HepG2 (cell line): ENCODE data around the gene ASIC3. TPM values are rescaled to one million over a fixed set of nuclear protein-coding genes. Genes with fewer than 3 reads are reported as not detected.

Source experiments
- HES4 ChIP-seq: sonication (generic); formaldehyde crosslinking; IDR thresholded peaks from 2 replicates; pipeline ENCODE4 v1.9.0; 2021; ENCODE audit warnings: mild to moderate bottlenecking, missing genetic modification reagents, borderline replicate concordance
- NCOR1 ChIP-seq: fragments of 200-600 bp; sonication (generic); IDR thresholded peaks from 2 replicates; pipeline ENCODE4 v1.7.0; 2017; ENCODE audit warnings: antibody characterized with exemption, low read length, borderline replicate concordance
- SALL2 ChIP-seq: sonication (generic); formaldehyde crosslinking; IDR thresholded peaks from 2 replicates; pipeline ENCODE4 v1.8.1; 2023; ENCODE audit warnings: mild to moderate bottlenecking, missing genetic modification reagents, inconsistent platforms
- ZC3H4 ChIP-seq: sonication (generic); formaldehyde crosslinking; IDR thresholded peaks from 2 replicates; pipeline ENCODE4 v1.4.0; 2020; ENCODE audit warnings: missing genetic modification reagents, borderline replicate concordance
- ZNF234 ChIP-seq: sonication (generic); formaldehyde crosslinking; conservative IDR thresholded peaks from 2 replicates; pipeline ENCODE4 v1.5.1; 2020; ENCODE audit warnings: mild to moderate bottlenecking, missing genetic modification reagents
- ZNF256 ChIP-seq: sonication (generic); formaldehyde crosslinking; conservative IDR thresholded peaks from 2 replicates; pipeline ENCODE4 v1.4.0; 2020; ENCODE audit warnings: missing genetic modification reagents
- ZNF562 ChIP-seq: sonication (generic); formaldehyde crosslinking; IDR thresholded peaks from 2 replicates; pipeline ENCODE4 v1.8.0; 2022; ENCODE audit warnings: missing genetic modification reagents, borderline replicate concordance
- ZNF670 ChIP-seq: sonication (generic); formaldehyde crosslinking; IDR thresholded peaks from 2 replicates; pipeline ENCODE4 v1.8.0; 2022; ENCODE audit warnings: mild to moderate bottlenecking, missing genetic modification reagents, borderline replicate concordance
- ZSCAN29 ChIP-seq: sonication (generic); formaldehyde crosslinking; conservative IDR thresholded peaks from 2 replicates; pipeline ENCODE4 v1.4.0; 2020; ENCODE audit warnings: mild to moderate bottlenecking, missing genetic modification reagents
- polyA plus RNA-seq, 8 experiments: library from polyadenylated mRNA; depleted of rRNA in 3 of 8; stranded (reverse) in 7 of 8; unstranded in 1 of 8; fragments of >200 nt; fragmentation: Illumina TruSeq in 4 of 8; extraction: Trizol in 4 of 8; gene quantifications; 2 replicates each; pipeline versions ENCODE4 v1.2.1 to v1.2.3, GENCODE V29; 2011 to 2016; ENCODE audit warnings: low read depth in 4 of 8, missing spikeins in 1 of 8, mixed read lengths in 1 of 8; ENCODE audit not compliant: insufficient read depth in 1 of 8
- total RNA-seq, 5 experiments: library from RNA; depleted of rRNA; stranded (reverse); fragments of >200 nt; fragmentation: Illumina TruSeq; extraction: Trizol; gene quantifications; 2 replicates each; pipeline ENCODE4 v1.2.3, GENCODE V29; 2016; ENCODE audit warnings: low read depth in 1 of 5
- TF ChIP-seq, protein P1 (sequence below): sonication (generic); formaldehyde crosslinking; IDR thresholded peaks from 2 replicates; pipeline ENCODE4 v1.4.0; 2020; ENCODE audit warnings: missing genetic modification reagents, borderline replicate concordance
- TF ChIP-seq, protein P2 (sequence below): sonication (generic); formaldehyde crosslinking; IDR thresholded peaks from 2 replicates; pipeline ENCODE4 v1.9.0; 2021; ENCODE audit warnings: missing genetic modification reagents, borderline replicate concordance
- TF ChIP-seq, protein P3 (sequence below): sonication (generic); formaldehyde crosslinking; IDR thresholded peaks from 2 replicates; pipeline ENCODE4 v1.4.0; 2020; ENCODE audit warnings: mild to moderate bottlenecking, low read depth, missing genetic modification reagents
- TF ChIP-seq, protein P4 (sequence below): sonication (generic); formaldehyde crosslinking; IDR thresholded peaks from 2 replicates; pipeline ENCODE4 v1.4.0; 2020; ENCODE audit warnings: mild to moderate bottlenecking, missing genetic modification reagents, borderline replicate concordance
- TF ChIP-seq, protein P5 (sequence below): sonication (generic); formaldehyde crosslinking; IDR thresholded peaks from 2 replicates; pipeline ENCODE4 v1.5.0; 2020; ENCODE audit warnings: mild to moderate bottlenecking, low read depth, missing genetic modification reagents, borderline replicate concordance

The ASIC3 gene
- total and polyA plus RNA-seq, 2 of the 13 experiments (the other 11 are each of a cell fraction or from before 2014, with no cell fraction given): 0.51 TPM; not detected in 1

DNA sequence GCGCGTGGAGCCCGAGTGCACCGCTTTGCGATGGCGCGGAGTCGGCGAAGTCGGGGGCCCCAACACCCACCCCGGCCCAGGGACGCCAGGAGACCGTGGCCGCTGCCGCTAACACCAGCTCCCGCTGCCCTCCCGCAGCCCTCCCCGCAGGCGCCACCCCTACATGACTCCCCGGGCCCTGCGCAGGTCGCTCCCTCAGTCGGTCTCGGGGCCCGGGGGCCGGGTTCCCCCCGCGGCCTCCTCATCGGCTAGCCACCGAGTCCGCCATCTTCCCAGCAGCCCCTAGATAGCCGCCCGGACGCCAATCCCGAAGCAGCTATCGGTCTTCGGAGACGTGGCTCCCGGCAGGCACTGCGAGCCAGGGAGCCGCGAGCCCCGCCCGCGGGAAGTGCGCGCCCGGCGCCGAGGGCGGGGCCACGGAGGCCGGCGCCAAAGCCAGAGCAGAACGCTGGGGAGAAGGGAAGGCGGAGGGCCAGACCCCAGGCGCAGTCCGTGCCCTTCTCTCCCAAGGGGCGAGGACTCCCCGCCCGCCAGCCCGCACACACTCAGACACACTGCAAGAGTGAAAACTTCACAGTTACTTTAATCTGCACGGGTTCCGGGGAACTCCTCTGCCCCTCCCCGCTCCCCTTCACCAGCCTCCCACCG is 32.3 kb downstream of the ASIC3 start, which contains the start of gene FASTK (continued):
- TF ChIP-seq ZNF670 (CRISPR knock-in tag) (peak; percentile 90; the same call in 1 of the 2 replicates), ZNF256 (CRISPR knock-in tag) (no peak), ZSCAN29 (peak; percentile 29; the same call in 1 of the 2 replicates), SALL2 (CRISPR knock-in tag) (peak; percentile 64; the same call in 1 of the 2 replicates), ZNF234 (CRISPR knock-in tag) (no peak), NCOR1 (no peak), ZC3H4 (no peak), ZNF562 (CRISPR knock-in tag) (no peak), HES4 (no peak)
- TF ChIP-seq, protein P1, sequence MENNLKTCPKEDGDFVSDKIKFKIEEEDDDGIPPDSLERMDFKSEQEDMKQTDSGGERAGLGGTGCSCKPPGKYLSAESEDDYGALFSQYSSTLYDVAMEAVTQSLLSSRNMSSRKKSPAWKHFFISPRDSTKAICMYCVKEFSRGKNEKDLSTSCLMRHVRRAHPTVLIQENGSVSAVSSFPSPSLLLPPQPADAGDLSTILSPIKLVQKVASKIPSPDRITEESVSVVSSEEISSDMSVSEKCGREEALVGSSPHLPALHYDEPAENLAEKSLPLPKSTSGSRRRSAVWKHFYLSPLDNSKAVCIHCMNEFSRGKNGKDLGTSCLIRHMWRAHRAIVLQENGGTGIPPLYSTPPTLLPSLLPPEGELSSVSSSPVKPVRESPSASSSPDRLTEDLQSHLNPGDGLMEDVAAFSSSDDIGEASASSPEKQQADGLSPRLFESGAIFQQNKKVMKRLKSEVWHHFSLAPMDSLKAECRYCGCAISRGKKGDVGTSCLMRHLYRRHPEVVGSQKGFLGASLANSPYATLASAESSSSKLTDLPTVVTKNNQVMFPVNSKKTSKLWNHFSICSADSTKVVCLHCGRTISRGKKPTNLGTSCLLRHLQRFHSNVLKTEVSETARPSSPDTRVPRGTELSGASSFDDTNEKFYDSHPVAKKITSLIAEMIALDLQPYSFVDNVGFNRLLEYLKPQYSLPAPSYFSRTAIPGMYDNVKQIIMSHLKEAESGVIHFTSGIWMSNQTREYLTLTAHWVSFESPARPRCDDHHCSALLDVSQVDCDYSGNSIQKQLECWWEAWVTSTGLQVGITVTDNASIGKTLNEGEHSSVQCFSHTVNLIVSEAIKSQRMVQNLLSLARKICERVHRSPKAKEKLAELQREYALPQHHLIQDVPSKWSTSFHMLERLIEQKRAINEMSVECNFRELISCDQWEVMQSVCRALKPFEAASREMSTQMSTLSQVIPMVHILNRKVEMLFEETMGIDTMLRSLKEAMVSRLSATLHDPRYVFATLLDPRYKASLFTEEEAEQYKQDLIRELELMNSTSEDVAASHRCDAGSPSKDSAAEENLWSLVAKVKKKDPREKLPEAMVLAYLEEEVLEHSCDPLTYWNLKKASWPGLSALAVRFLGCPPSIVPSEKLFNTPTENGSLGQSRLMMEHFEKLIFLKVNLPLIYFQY (CRISPR knock-in tag): no peak
- TF ChIP-seq, protein P2, sequence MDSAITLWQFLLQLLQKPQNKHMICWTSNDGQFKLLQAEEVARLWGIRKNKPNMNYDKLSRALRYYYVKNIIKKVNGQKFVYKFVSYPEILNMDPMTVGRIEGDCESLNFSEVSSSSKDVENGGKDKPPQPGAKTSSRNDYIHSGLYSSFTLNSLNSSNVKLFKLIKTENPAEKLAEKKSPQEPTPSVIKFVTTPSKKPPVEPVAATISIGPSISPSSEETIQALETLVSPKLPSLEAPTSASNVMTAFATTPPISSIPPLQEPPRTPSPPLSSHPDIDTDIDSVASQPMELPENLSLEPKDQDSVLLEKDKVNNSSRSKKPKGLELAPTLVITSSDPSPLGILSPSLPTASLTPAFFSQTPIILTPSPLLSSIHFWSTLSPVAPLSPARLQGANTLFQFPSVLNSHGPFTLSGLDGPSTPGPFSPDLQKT: no peak
- TF ChIP-seq, protein P3, sequence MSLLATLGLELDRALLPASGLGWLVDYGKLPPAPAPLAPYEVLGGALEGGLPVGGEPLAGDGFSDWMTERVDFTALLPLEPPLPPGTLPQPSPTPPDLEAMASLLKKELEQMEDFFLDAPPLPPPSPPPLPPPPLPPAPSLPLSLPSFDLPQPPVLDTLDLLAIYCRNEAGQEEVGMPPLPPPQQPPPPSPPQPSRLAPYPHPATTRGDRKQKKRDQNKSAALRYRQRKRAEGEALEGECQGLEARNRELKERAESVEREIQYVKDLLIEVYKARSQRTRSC: 0 out of 2 replicates have a peak, but pooled peaks have one; percentile 52
- TF ChIP-seq, protein P4, sequence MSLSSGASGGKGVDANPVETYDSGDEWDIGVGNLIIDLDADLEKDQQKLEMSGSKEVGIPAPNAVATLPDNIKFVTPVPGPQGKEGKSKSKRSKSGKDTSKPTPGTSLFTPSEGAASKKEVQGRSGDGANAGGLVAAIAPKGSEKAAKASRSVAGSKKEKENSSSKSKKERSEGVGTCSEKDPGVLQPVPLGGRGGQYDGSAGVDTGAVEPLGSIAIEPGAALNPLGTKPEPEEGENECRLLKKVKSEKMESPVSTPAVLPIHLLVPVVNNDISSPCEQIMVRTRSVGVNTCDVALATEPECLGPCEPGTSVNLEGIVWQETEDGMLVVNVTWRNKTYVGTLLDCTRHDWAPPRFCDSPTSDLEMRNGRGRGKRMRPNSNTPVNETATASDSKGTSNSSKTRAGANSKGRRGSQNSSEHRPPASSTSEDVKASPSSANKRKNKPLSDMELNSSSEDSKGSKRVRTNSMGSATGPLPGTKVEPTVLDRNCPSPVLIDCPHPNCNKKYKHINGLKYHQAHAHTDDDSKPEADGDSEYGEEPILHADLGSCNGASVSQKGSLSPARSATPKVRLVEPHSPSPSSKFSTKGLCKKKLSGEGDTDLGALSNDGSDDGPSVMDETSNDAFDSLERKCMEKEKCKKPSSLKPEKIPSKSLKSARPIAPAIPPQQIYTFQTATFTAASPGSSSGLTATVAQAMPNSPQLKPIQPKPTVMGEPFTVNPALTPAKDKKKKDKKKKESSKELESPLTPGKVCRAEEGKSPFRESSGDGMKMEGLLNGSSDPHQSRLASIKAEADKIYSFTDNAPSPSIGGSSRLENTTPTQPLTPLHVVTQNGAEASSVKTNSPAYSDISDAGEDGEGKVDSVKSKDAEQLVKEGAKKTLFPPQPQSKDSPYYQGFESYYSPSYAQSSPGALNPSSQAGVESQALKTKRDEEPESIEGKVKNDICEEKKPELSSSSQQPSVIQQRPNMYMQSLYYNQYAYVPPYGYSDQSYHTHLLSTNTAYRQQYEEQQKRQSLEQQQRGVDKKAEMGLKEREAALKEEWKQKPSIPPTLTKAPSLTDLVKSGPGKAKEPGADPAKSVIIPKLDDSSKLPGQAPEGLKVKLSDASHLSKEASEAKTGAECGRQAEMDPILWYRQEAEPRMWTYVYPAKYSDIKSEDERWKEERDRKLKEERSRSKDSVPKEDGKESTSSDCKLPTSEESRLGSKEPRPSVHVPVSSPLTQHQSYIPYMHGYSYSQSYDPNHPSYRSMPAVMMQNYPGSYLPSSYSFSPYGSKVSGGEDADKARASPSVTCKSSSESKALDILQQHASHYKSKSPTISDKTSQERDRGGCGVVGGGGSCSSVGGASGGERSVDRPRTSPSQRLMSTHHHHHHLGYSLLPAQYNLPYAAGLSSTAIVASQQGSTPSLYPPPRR: no peak
- TF ChIP-seq, protein P5, sequence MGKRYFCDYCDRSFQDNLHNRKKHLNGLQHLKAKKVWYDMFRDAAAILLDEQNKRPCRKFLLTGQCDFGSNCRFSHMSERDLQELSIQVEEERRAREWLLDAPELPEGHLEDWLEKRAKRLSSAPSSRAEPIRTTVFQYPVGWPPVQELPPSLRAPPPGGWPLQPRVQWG (CRISPR knock-in tag): no peak
